Muscle of leg (tissue), 11 donors: ENCODE results near the gene LRMDA. TPM values are rescaled to one million over a fixed set of nuclear protein-coding genes. Genes with fewer than 3 reads are reported as not detected.

ENCODE experiments used
- DNase-seq: peaks from one replicate; pipeline ENCODE4 v3.0.0; 2013
- H3K27ac ChIP-seq: one replicate; pipeline ENCODE4 v1.5.1; 2013; ENCODE audit warnings: mild to moderate bottlenecking, low read length, control low read depth
- H3K27me3 ChIP-seq: one replicate; pipeline ENCODE4 v1.6.1; 2013; ENCODE audit warnings: low read length; ENCODE audit not compliant: control insufficient read depth, insufficient read depth
- H3K36me3 ChIP-seq: one replicate; pipeline ENCODE4 v1.6.1; 2013; ENCODE audit warnings: low read length; ENCODE audit not compliant: control insufficient read depth, insufficient read depth
- H3K4me1 ChIP-seq: one replicate; pipeline ENCODE4 v1.6.1; 2013; ENCODE audit warnings: low read length; ENCODE audit not compliant: control insufficient read depth, insufficient read depth
- H3K4me3 ChIP-seq: one replicate; pipeline ENCODE4 v1.5.1; 2013; ENCODE audit warnings: low read length, control low read depth
- H3K9me3 ChIP-seq: replicated peaks from 2 replicates; pipeline ENCODE4 v1.6.1; 2013; ENCODE audit warnings: low read depth, low read length; ENCODE audit not compliant: control insufficient read depth
- WGBS: methylation state at CpG from one replicate; pipeline ENCODE4 v1.1.5; 2013; ENCODE audit warnings: missing lambda C conversion rate; ENCODE audit not compliant: insufficient coverage; 5-methylcytosine and 5-hydroxymethylcytosine counted together
- polyA plus RNA-seq, 8 donors: library from polyadenylated mRNA; unstranded; fragments of 120-200 nt; gene quantifications; one replicate each; pipeline versions ENCODE4 v1.2.1 to v1.2.3, GENCODE V29; 2013; ENCODE audit warnings: inconsistent platforms in 1 of 8, low replicate concordance in 1 of 8; ENCODE audit not compliant: insufficient read length in 8 of 8, insufficient read depth in 1 of 8
- total RNA-seq: library from RNA; stranded (reverse); fragments of 120-200 nt; gene quantifications from one replicate; pipeline ENCODE4 v1.2.4, GENCODE V29; 2013

The LRMDA gene
- total and polyA plus RNA-seq, 9 donors: 4.8 to 7.9 (median 5.7) TPM

DNA sequence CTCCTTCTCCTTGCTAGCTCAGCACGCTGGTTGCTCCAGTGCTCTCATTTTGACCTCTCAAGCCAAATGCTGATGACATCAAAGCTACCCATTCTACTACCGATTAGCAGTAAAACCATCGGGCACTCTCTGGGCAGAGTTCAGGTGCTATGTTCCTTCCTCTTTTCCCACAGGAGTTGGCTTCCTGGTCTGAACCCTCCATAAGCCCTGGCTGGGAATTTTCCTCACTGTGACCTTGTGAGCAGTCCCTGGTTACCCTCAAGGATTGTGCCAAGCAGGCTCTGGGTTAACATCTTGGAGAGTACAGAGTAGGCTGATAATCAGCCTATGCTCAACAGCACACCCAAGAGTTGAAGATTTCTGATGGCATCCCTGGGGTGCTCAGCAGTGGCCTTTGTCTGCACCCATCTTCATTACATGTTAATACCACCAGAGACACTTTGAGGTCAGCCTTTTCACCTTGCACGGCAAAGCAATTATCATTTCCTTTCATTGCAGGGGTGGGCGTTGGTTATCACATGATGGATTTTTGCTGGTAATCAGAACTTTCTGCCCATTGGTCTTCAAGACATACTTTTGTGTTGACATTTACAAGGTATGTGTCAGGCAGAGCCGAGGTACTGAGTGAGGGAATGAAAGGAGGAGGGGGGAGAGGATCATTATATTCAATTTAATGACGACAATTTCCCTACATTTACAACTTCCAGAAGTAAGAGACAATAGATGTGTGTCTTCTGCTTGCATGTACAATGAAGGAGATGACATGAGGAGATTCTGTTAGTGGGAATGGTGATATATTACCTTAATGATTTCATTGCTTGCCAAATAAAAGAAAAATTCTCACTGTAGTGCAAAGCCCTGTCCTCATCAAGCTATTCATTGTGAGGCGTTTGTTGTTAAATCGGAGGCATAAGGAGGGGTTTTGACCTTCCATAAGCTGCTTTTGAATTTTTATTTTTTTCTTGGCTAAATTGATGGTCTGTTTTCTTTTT lies 452.0 kb downstream of the LRMDA start:
- H3K36me3 ChIP-seq: no peaks in the 10 kb centered on the region
- no peaks in the 10 kb centered on the region for H3K27me3 ChIP-seq
- WGBS: 73% methylated on average over 4 of the region's 9 CpGs
- no peak for DNase-seq
- no peaks in the 10 kb centered on the region for H3K9me3 ChIP-seq
- no peak overlapping the region for H3K4me3 ChIP-seq
- no peak overlapping the region for H3K27ac ChIP-seq
- H3K4me1 ChIP-seq: peaks cover 4% of the 10 kb centered on the region

DNA sequence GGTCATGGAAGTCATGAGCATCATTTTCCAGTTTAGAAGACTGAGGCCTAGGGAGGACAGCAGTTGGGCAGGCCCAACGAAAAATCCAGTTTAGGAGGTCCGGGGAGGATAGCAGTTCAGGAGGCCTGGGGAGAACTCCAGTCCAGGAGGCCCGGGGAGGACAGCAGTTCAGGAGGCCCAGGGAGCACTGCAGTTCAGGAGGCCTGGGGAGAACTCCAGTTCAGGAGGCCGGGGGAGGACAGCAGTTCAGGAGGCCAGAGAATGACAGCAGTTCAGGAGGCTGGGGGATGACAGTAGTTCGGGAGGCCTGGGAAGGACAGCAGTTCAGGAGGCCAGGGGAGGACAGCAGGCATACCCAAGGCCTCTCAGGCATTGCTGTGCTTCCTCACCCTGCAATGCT lies 453.4 kb downstream of the LRMDA start:
- H3K9me3 ChIP-seq: no peaks in the 10 kb centered on the region
- 93% methylated on average over 5 of the region's 5 CpGs for WGBS

DNA sequence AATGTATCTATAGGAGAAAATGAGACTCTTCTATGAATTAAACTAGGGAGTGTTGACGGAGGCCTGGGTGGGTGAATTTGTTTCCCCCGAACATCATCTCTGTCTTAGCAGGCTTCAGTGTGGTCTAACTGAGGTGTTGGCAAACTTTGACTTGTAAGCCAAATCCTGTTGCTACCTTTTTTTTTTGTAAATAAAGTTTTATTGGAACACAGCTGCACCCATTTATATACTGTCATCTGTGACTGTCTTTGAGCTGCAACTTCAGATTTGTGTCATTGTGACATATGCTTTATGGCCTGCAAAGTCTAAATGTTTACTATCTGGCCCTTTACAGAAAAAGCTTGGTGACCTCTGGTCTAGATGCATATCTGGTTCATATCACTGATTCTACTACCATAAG lies 455.9 kb downstream of the LRMDA start:
- no peak overlapping the region for H3K27ac ChIP-seq
- no peaks in the 10 kb centered on the region for H3K4me1 ChIP-seq
- no peak overlapping the region for H3K4me3 ChIP-seq
- no CpG with 5 or more reads among the region's 2 CpGs for WGBS
- DNase-seq: no peak
- H3K9me3 ChIP-seq: no peaks in the 10 kb centered on the region
- H3K36me3 ChIP-seq: no peaks in the 10 kb centered on the region
- H3K27me3 ChIP-seq: no peaks in the 10 kb centered on the region

More for the DNA sequence above, 453.4 kb downstream of the LRMDA start:
- no peak overlapping the region for H3K27ac ChIP-seq
- no peaks in the 10 kb centered on the region for H3K27me3 ChIP-seq
- H3K4me1 ChIP-seq: peaks cover 4% of the 10 kb centered on the region
- H3K4me3 ChIP-seq: no peak overlapping the region
- DNase-seq: no peak
- H3K36me3 ChIP-seq: no peaks in the 10 kb centered on the region

DNA sequence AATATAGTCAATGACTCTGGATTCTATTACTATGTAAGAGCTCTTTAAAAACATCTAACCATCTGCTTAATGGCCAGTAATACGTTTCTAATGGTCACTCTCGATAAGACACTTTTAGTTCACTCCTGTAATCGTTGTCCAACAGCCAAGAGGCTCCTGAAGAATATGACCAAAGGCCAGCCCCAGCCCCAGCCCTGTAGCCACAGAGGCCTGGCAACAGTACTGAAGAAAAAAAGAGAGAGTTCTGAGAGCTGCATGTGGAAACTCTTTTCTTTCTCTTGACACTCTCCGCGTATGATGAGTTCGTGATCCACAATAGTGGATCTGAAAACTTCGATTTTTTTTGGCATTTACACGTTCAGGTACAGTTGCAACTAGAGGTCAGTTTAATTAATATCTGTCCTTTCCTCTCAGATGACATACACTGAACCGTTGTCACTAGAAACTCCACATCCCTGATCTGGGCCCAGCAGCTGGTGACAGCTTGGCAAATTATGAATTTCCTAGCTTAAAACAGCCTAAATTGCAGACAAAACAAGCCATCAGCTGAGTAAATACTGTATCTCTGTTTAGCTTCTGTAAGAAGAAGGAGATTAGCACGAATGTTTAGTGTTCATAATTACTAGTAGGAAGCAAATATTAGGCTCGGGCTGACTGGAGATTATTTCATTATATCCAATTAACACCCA lies 456.7 kb downstream of the LRMDA start:
- Histone ChIP-seq H3K36me3 (no peaks in the 10 kb centered on the region), H3K27ac (no peak overlapping the region), H3K27me3 (no peaks in the 10 kb centered on the region), H3K4me3 (no peak overlapping the region), H3K9me3 (no peaks in the 10 kb centered on the region), H3K4me1 (no peaks in the 10 kb centered on the region)
- WGBS: 85% methylated on average over 5 of the region's 11 CpGs
- peak; percentile 5 for DNase-seq

DNA sequence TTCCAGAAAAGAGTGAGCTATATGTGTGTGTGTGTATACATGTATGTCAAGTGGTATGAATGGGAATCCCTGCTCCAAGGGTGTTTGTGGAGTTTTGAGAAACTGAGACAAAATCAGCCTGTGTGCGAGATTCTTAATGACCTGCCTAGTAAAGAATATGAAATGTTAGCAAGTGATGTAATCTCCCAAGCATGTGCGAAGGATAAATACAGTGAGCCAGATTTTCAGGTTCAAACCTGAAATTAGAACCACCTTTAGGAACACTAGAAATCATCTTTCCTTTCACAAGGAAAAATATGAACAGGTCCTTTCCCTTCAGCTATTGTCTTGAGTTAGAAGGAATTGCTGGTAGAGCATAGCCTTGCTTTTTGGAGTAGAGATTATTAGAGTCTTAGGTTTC lies 457.6 kb downstream of the LRMDA start:
- no peaks in the 10 kb centered on the region for H3K4me1 ChIP-seq
- H3K36me3 ChIP-seq: no peaks in the 10 kb centered on the region
- H3K27me3 ChIP-seq: no peaks in the 10 kb centered on the region
- no peak for DNase-seq
- H3K9me3 ChIP-seq: no peaks in the 10 kb centered on the region
- no peak overlapping the region for H3K4me3 ChIP-seq
- no peak overlapping the region for H3K27ac ChIP-seq
- no CpG with 5 or more reads among the region's 2 CpGs for WGBS

DNA sequence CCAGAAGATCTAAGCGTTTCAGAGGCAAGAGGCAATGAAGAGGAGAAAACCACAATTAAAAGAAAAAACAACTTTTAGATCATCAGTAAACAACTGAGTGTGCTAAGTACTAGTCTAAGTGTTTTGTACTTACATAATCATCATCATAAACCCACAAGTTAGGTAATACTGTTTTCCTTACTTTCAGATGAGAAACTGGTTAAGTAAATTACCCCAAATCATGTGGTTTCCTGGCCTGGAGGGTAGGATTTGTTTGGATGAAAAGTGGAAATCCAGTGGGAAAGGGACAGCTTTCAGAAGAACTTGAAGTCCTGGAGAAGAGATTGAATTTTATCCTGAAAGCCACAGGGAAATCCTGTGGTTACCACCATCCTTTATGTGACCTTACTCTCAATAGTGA lies 463.3 kb downstream of the LRMDA start:
- no peak overlapping the region for H3K4me3 ChIP-seq
- DNase-seq: no peak
- H3K36me3 ChIP-seq: no peaks in the 10 kb centered on the region
- H3K9me3 ChIP-seq: no peaks in the 10 kb centered on the region
- H3K27ac ChIP-seq: no peak overlapping the region
- WGBS: no CpG with 5 or more reads among the region's 1 CpG
- H3K27me3 ChIP-seq: no peaks in the 10 kb centered on the region
- no peaks in the 10 kb centered on the region for H3K4me1 ChIP-seq

DNA sequence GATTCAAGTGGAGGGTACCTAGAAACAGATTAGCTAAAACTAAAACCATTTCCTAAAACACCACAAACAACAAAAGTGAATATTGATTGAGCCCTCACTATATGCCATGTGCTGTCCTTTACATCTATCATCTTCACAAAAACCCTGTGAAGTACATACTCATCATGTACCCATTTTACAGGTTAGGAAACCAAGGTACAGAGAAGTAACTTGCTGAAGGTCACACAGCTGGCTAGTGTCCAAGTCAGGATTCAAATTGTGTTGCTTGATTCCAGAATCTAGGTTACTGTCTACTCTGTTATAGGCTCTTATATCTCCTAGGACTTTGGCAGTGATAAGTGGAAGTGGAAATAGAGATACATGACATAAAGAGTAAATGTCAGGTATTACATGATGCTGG lies 463.8 kb downstream of the LRMDA start:
- no peaks in the 10 kb centered on the region for H3K4me1 ChIP-seq
- no peaks in the 10 kb centered on the region for H3K27me3 ChIP-seq
- H3K9me3 ChIP-seq: no peaks in the 10 kb centered on the region
- H3K4me3 ChIP-seq: no peak overlapping the region
- H3K27ac ChIP-seq: no peak overlapping the region
- no peaks in the 10 kb centered on the region for H3K36me3 ChIP-seq
- DNase-seq: no peak

DNA sequence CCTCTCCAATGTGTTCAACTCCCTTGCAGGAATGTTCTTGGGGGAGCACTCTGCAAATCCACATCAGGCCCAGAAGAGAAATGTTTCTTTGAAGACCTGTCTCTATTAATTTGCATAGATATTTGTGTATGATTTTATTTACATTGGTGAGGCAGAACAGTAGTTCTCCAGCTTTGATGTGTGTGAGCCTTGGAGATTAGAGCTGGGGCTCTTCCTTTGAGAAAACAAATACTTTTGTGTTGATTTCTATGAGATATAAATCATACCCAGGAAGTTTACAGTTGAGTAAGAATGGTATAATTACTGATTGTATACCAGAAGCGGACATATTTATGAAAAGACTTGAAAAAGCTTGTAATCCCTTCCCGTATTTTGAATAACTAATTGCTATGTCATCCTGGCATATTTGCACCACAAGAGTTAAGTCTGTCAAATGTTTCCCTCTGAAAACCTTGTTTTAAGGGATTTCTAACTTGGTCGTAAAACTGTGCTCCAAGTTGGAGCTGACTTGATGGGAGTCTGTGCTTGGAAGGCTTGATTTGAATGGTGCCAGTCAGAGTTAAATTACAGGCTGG lies 468.5 kb downstream of the LRMDA start:
- Histone ChIP-seq H3K9me3 (no peaks in the 10 kb centered on the region), H3K36me3 (no peaks in the 10 kb centered on the region), H3K27me3 (peaks cover 4% of the 10 kb centered on the region), H3K4me1 (no peaks in the 10 kb centered on the region), H3K27ac (no peak overlapping the region), H3K4me3 (no peak overlapping the region)
- WGBS: 33% methylated on average over 1 of the region's 3 CpGs
- DNase-seq: no peak

DNA sequence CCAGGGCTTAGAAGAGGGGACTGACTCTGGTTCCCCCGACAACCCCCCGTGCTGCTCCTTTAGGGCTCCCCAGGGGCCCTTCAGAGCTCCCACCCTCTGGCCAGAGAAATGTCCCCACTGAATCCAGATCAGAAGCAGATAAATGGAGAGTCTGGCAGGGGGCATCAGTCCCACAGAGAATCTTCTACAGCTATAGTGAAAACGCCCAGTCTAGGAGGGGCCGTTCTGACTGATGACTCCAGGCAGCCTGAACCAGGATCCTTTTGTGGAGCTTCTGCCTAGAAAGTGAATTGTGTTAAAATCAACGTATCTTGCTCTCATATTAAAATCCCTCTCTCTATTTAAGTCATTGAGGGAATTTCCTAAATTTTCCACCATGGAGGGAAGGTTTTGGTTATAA lies 471.4 kb downstream of the LRMDA start:
- H3K27me3 ChIP-seq: peaks cover 4% of the 10 kb centered on the region
- no peak for DNase-seq
- H3K9me3 ChIP-seq: no peaks in the 10 kb centered on the region
- no peak overlapping the region for H3K27ac ChIP-seq
- WGBS: no CpG with 5 or more reads among the region's 5 CpGs
- H3K4me3 ChIP-seq: no peak overlapping the region
- H3K4me1 ChIP-seq: no peaks in the 10 kb centered on the region
- H3K36me3 ChIP-seq: no peaks in the 10 kb centered on the region
